ENCODE data around the gene GRID1. TPM values are rescaled to one million over a fixed set of nuclear protein-coding genes. Genes with fewer than 3 reads are reported as not detected.

The GRID1 gene
- total and polyA plus RNA-seq, 10 of the 15 experiments (the other 5 are each of a cell fraction or from before 2014, with no cell fraction given), result 0.04 to 0.62 (median 0.08) TPM; not detected in 5

GRCh38 chr10:86356296-86356695, 10.3 kb downstream of the GRID1 start:
- Histone ChIP-seq H3K36me3 (ENCODE audit: control insufficient read depth in 2 of 2, insufficient read depth in 2 of 2, low read length in 1 of 2) (no peaks in the 10 kb centered on the region), H3K4me2 (ENCODE audit: control insufficient read depth, insufficient read depth) (no peak overlapping the region), H4K20me1 (ENCODE audit: control insufficient read depth, insufficient read depth) (peaks cover 2% of the 10 kb centered on the region; the same call in 1 of the 2 replicates), H3K4me1 (ENCODE audit: control insufficient read depth, insufficient read depth, low read length) (peaks cover 9% of the 10 kb centered on the region), H3K4me3 (no peak overlapping the region), H3K27ac (ENCODE audit: control insufficient read depth, insufficient read depth) (no peak overlapping the region), H3K27me3 (replicated peaks in 1 of 2; ENCODE audit: control insufficient read depth in 2 of 2, insufficient read depth in 2 of 2, low read length in 1 of 2) (peaks cover 0 to 3% of the 10 kb centered on the region in 2 experiments; a peak in 1 of 4 replicates), H2AFZ (ENCODE audit: control insufficient read depth, low read depth, low read length) (no peak overlapping the region), H3K79me2 (ENCODE audit: control insufficient read depth, insufficient read depth, low read length) (no peaks in the 10 kb centered on the region), H3K9ac (ENCODE audit: control insufficient read depth, insufficient read depth, low read length) (no peak overlapping the region), H3K9me3 (replicated peaks; ENCODE audit: control insufficient read depth, insufficient read depth, low read length) (no peaks in the 10 kb centered on the region; the same call in 2 of the 3 replicates)
- RAD21 ChIA-PET (ENCODE audit: unreplicated experiment), result no interaction called here
- DNase-seq (ENCODE audit: low read depth, low spot score) (no peak), ATAC-seq (no peak), FAIRE-seq (no peak)
- 23% methylated on average over 3 of the region's 3 CpGs for WGBS (ENCODE audit: insufficient coverage, insufficient replicate concordance, low lambda C conversion rate, missing lambda C conversion rate)
- intact Hi-C loops (cut with micrococcal nuclease; ENCODE audit: unreplicated experiment) (loop anchor here (10.0 kb wide), 1 partner anchor 561 kb away; no protein-coding TSS in a partner anchor), in situ Hi-C loops (cut with MboI) (no loop called here)
- no TSS peak for BruUV-seq (replicated peaks)
- CTCF ChIA-PET, result no interaction called here
- POLR2A ChIA-PET, result no interaction called here
- SMC1A ChIA-PET (ENCODE audit: uncharacterized antibody, unreplicated experiment), result no interaction called here
- no peak for TF ChIP-seq FOS (IDR thresholded peaks at IDR 0.05; ENCODE audit: borderline replicate concordance, extremely low read depth, insufficient read length)
- no peak for TF ChIP-seq ZBTB11 (CRISPR knock-in tag; IDR thresholded peaks at IDR 0.05)
- TF ChIP-seq HDAC6 (IDR thresholded peaks at IDR 0.05; ENCODE audit: unreplicated experiment), result no peak
- TF ChIP-seq CREB1 (IDR thresholded peaks at IDR 0.05; ENCODE audit: low read depth), result no peak
- TF ChIP-seq NR2C2 (IDR thresholded peaks at IDR 0.05; ENCODE audit: borderline replicate concordance, control insufficient read depth, insufficient read length, low read depth), result no peak
- TF ChIP-seq HCFC1 (IDR thresholded peaks at IDR 0.05; ENCODE audit: low read length), result no peak
- TF ChIP-seq MLLT1 (IDR thresholded peaks at IDR 0.05), result no peak
- TF ChIP-seq PAX5 (IDR thresholded peaks at IDR 0.05; ENCODE audit: borderline replicate concordance, low read depth, low read length), result no peak
- no peak for TF ChIP-seq ZNF384 (IDR thresholded peaks at IDR 0.05; ENCODE audit: borderline replicate concordance, low read depth, low read length)
- no peak for TF ChIP-seq ZNF592 (IDR thresholded peaks at IDR 0.05)
- TF ChIP-seq ZBTB40 (IDR thresholded peaks at IDR 0.05; ENCODE audit: borderline replicate concordance), result no peak
